C4-2B (cell line): Measurements from ENCODE around the gene LARP4B.
A peak's percentile ranks its signal among the peaks of the same experiment; 100 is the strongest.

Experiments
- H3K27ac ChIP-seq: fragments of 450-650 bp; 2 replicates; pipeline ENCODE4 v1.5.1; 2017
- CTCF ChIP-seq: fragments of 450-650 bp; conservative IDR thresholded peaks from 2 replicates; pipeline ENCODE4 v1.5.1; 2017; ENCODE audit warnings: mild to moderate bottlenecking
- ZFX ChIP-seq: fragments of 450-650 bp; IDR thresholded peaks from 2 replicates; pipeline ENCODE4 v1.6.1; 2017

The LARP4B gene

GRCh38 chr10:810351-810846, 121.1 kb downstream of the LARP4B start:
- H3K27ac ChIP-seq = no peak overlapping the region
- TF ChIP-seq ZFX (no peak), CTCF (peak; percentile 61)

GRCh38 chr10:809671-810350, 121.7 kb downstream of the LARP4B start:
- TF ChIP-seq ZFX (no peak), CTCF (no peak)
- H3K27ac ChIP-seq = no peak overlapping the region

GRCh38 chr10:807958-808353, 123.5 kb downstream of the LARP4B start:
- TF ChIP-seq ZFX (no peak), CTCF (no peak)

GRCh38 chr10:807163-807957, 124.1 kb downstream of the LARP4B start:
- no peak for TF ChIP-seq ZFX
- TF ChIP-seq CTCF = no peak
- no peak overlapping the region for H3K27ac ChIP-seq

More at GRCh38 chr10:807958-808353, 123.5 kb downstream of the LARP4B start:
- H3K27ac ChIP-seq = no peak overlapping the region

- TF ChIP-seq CTCF = no peak
- no peak for TF ChIP-seq ZFX
These were observed 124.9 kb downstream of the LARP4B start for GRCh38 chr10:806451-807162.

GRCh38 chr10:805620-806305, 125.7 kb downstream of the LARP4B start:
- no peak for TF ChIP-seq CTCF
- no peak for TF ChIP-seq ZFX
- H3K27ac ChIP-seq = no peak overlapping the region

More at GRCh38 chr10:806451-807162, 124.9 kb downstream of the LARP4B start:
- no peak overlapping the region for H3K27ac ChIP-seq
